ENCODE measurements around the gene ASXL3.

ASXL3 gene

DNA sequence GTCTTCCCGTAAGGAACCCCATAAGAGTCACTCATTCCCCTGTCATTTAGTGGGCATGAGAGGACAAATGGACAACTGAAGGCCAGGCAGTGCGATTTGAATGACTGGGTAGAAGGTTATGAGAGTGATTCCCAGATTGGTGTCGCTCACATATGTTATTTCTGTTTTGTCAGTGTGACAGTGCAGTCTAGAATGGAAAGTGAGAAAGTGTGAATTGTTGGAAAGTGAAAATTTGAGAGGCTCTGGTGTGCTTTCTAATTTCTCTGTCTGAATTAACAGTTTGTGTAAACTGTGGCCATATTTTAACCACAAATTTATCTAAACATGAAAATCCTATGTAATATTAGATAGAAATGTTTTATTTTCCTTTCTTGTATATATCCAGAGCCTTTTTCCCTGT, 49.1 kb downstream of the ASXL3 start:
- DNase-seq (ENCODE audit: extremely low read depth, low read depth): no peak
- TF ChIP-seq, protein P1, sequence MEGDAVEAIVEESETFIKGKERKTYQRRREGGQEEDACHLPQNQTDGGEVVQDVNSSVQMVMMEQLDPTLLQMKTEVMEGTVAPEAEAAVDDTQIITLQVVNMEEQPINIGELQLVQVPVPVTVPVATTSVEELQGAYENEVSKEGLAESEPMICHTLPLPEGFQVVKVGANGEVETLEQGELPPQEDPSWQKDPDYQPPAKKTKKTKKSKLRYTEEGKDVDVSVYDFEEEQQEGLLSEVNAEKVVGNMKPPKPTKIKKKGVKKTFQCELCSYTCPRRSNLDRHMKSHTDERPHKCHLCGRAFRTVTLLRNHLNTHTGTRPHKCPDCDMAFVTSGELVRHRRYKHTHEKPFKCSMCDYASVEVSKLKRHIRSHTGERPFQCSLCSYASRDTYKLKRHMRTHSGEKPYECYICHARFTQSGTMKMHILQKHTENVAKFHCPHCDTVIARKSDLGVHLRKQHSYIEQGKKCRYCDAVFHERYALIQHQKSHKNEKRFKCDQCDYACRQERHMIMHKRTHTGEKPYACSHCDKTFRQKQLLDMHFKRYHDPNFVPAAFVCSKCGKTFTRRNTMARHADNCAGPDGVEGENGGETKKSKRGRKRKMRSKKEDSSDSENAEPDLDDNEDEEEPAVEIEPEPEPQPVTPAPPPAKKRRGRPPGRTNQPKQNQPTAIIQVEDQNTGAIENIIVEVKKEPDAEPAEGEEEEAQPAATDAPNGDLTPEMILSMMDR (IDR thresholded peaks at IDR 0.05; ENCODE audit: low read depth, low read length): no peak

DNA sequence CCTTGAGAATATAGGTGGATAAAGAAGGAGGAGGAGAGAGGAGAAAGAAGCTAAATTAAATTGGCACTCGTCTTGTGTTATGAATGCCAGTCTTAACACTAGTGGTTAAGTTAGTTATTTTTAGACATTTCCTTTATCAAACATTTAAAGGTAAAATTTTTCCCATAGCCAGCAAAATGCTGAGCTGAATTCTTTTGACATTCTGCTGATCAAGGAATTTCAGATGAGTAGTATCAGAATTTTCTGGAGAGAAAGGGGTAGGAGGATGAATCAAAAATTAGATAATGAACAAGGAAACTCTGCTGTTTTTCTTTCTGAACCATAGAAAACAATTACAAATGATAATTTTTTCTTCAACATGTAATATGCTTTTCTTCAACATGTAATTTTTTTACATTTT, 52.5 kb downstream of the ASXL3 start:
- TF ChIP-seq, protein P1 (IDR thresholded peaks at IDR 0.05; ENCODE audit: low read depth, low read length): no peak
- no peak for DNase-seq (ENCODE audit: extremely low read depth, low read depth)

DNA sequence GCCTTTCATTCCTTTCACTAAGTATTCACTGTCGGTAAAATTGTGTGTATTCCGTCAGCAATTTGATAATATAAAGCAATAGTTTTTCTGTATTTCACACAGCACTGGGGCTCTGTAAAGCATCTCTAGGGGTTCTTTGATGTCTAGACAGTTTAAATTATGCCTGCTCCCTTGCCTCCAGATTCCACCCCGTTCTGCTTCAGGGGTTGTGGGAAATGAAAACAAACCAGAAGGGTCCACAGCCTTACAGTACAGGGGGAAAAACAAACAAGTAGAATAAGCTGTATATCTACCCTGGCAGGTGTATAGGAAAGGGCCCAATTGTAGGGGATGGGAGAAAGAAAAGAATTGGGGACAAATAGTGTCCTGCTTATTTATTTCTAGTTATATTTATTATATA, 63.1 kb downstream of the ASXL3 start:
- DNase-seq (ENCODE audit: extremely low read depth, low read depth): no peak
- TF ChIP-seq, protein P1 (IDR thresholded peaks at IDR 0.05; ENCODE audit: low read depth, low read length): no peak

DNA sequence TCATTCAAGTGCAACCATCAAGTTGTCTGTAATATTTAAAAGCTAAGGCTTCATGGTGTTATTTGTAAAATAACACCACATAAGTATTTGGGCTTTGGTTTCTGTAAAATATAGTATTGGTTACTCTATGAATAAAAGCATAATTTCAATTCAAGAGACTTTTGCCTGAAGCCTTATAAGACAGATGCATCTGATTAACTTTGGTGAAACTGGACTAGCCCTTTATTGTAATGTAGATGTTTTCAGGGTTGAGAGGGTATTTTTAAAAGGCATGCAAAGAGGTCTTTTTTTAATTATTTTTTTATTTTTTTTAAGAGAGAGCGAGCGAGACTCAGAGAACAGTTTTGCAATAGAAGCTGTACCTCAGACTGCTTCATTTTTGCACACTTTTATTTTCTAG, 66.5 kb downstream of the ASXL3 start:
- TF ChIP-seq, protein P1 (IDR thresholded peaks at IDR 0.05; ENCODE audit: low read depth, low read length): no peak
- DNase-seq (ENCODE audit: extremely low read depth, low read depth): no peak

DNA sequence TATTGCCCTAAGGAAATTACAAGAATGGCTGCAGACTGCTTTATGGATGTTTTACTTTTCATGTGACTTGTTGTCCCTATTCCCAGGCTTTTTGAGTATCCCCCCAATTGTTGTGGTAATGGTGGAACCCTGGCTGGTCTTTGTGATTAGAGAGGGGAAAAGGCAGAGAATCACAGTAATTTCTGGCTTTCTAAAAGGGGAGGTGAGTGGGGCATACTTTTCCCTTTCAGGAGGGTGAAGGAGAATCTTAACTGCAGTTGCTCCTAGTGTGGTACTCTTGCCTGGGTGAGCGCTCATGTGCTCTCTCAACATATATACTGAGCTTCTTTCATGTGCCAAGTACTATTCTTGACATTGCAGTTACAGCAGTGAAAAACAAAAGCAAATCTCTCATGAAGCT, 69.3 kb downstream of the ASXL3 start:
- no peak for DNase-seq (ENCODE audit: extremely low read depth, low read depth)
- TF ChIP-seq, protein P1 (IDR thresholded peaks at IDR 0.05; ENCODE audit: low read depth, low read length): no peak

DNA sequence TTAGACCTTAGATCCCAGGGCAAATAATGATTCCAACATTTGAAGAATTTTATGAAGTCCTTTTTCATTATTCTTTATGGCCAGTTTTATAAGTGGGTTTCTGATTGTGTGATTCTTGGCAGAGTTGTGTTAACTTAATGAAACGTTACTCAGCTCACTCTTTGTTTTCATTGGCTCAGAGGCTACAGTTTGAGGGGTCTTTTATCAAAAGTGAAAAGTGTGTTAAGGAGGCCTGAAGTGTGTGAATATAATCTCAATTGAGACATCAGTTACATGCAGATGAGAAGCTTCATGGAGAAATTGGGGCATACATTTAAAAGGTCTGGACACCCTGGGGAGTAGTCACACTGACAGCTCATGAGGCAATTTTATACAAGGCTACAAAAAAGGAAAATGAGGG, 74.6 kb downstream of the ASXL3 start:
- DNase-seq (ENCODE audit: extremely low read depth, low read depth): no peak
- TF ChIP-seq, protein P1 (IDR thresholded peaks at IDR 0.05; ENCODE audit: low read depth, low read length): no peak

DNA sequence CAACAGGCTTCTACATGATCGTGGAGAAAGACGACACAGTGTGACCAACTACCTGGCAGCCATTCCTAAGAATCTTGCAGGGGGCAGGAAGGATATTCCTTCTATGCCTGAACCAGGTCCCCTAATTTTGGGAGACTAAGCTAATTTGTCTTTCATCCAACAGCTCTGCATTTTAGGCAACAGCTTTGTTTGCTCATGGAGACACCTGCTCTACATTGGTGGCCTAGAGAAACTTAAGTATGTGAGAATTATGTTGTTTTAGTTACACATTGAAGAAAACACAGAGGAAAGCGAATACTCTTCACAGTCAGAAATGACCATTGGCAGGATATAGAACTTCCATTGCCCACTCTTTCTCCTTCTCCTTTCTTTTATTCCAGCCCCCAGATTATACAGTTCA, 75.2 kb downstream of the ASXL3 start:
- no peak for DNase-seq (ENCODE audit: extremely low read depth, low read depth)
- TF ChIP-seq, protein P1 (IDR thresholded peaks at IDR 0.05; ENCODE audit: low read depth, low read length): no peak
